Stimulated activated CD8-positive, alpha-beta memory T cell treated with anti-CD3 and anti-CD28 coated beads, Interleukin-2, amount 100 ng/mL, for 48 hours (primary cell): ENCODE measurements around the gene GJC1.

Experiments
- DNase-seq, 2 donors: peaks; one replicate each; pipeline ENCODE4 v3.0.0-alpha.2; 2020; ENCODE audit warnings: low read depth in 2 of 2

Gene GJC1

DNA sequence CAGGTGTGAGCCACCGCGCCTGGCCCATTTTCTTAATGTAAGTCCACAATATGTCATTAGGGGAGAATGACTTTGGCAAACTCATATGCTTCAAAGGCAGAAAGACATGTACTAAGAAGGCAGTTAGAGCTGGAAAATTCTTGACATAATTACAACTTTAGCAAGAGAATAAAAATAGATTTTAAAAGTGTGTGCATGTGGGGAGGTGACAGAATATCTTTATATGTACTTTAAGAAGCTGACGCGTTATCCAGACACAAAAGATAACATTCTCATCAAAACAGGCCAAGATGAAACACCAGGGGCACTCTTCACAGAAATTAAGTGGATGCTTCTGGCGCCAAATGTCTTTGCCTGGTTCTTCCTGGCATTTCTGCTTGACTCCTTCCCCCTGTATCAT lies 28.2 kb downstream of the GJC1 start:
- no peak for DNase-seq

DNA sequence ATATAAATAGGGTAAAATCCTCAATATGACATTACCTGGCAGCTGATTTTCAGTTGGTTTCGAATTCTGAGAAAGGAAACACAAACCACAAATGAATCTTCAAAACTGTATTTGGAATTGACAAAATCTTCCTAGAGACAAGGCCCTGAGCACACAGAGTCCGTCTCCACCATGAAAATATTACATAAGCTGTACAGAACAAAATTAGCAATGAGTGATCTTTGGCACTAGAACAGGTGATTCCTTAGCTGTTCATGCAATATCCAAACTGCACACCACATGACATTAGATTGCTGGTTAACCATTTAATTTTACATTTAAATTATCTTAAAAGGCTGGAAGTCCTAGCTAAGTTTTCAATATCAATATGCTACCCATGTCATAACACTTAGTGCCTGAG lies 31.7 kb downstream of the GJC1 start:
- no peak for DNase-seq

DNA sequence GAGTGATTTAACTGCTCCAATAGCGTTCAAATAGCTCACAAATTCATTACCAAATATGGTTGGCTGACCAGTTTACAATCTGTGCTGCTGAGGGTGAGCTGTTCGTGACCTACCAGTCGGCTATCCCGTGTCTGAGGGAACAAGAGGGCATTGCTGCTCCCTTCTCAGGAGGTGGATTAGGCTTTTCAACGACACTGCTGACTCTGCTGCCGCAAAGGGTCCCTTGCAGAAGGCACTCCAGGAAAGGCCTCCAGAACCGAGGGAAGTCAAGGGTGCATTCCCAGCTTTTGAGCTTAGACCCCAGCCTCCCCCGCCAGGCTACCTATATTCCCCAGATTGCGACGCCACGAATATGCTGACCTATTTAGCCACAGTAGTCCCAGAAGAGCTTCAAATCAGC lies 32.3 kb downstream of the GJC1 start:
- DNase-seq = no peak

DNA sequence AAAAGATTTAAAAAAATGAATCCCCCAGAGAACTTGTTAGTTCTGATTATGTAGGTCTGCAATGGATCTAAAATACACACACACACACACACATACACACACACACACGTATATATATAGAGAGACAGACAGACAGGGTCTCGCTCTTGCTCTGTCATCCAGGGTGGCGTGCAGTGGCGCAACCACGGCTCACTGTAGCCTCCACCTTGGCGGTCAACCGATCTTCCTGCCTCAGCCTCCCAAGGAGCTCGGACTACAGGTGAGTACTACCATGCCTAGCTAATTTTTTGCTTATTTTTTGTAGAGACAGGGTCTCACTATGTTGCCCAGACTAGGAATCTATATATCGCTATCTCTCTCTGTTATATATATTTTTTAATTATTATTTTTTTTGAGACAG lies 33.4 kb downstream of the GJC1 start:
- DNase-seq = no peak

DNA sequence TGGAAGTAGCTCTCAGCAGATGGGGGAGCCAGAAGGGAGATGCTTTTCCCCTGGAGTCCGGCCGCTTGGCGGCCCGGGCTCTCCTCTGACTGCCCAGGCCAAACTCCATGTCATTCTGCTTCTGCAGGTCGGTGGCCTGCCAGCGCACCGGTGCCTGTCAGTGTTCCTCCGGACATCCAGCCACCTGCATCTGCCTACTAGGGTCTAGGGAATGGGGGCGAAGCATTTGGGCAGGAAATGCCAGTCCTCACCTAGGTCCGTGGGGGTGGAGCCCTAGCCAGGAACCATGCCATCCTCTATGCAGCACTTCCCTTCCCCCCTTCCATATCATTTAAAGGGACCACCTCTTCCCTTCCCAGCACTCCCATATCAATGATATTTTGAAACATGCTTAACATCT lies 34.2 kb downstream of the GJC1 start:
- DNase-seq = no peak

DNA sequence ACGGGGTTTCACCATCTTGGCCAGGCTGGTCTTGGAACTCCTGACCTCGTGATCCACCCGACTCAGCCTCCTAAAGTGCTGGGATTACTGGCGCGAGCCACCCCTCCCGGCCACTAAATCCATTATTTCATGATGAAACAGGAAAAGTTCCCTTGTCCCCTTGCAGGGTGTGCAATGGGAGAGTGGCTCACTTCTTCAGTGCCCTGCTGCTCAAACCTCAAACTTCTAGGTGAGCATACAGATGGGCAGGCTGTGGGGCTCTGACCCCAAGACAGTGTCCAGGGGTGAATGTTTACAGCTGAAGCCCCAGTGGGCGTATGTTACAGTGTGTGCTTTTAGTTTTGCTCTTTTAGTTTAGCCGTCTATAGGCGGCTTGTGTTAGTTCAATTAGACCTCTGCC lies 34.7 kb downstream of the GJC1 start:
- DNase-seq = no peak

DNA sequence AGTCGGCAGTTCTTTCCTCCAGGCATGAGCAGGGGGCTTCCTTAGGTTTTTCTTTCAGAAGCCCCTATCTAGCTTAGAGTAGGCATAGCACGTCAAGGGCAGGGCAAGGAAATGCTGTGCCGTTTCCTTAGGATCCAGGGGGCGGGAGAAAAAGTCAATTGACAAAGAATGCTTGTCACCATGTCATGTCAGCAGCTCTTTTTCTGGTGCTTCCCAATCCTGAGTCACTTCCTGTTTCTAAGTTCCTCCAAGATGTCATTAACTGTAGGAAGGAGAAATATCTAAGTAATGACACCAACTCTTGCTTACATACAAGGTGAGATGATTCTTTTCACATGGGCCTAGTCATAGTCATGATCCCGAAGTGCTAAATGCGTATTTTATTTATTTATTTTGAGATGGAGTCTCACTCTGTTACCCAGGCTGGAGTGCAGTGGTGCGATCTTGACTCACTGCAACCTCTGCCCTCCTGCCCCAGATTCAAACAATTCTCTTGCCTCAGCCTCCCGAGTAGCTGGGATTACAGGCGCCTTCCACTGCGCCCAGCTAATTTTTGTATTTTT lies 35.2 kb downstream of the GJC1 start:
- no peak for DNase-seq

DNA sequence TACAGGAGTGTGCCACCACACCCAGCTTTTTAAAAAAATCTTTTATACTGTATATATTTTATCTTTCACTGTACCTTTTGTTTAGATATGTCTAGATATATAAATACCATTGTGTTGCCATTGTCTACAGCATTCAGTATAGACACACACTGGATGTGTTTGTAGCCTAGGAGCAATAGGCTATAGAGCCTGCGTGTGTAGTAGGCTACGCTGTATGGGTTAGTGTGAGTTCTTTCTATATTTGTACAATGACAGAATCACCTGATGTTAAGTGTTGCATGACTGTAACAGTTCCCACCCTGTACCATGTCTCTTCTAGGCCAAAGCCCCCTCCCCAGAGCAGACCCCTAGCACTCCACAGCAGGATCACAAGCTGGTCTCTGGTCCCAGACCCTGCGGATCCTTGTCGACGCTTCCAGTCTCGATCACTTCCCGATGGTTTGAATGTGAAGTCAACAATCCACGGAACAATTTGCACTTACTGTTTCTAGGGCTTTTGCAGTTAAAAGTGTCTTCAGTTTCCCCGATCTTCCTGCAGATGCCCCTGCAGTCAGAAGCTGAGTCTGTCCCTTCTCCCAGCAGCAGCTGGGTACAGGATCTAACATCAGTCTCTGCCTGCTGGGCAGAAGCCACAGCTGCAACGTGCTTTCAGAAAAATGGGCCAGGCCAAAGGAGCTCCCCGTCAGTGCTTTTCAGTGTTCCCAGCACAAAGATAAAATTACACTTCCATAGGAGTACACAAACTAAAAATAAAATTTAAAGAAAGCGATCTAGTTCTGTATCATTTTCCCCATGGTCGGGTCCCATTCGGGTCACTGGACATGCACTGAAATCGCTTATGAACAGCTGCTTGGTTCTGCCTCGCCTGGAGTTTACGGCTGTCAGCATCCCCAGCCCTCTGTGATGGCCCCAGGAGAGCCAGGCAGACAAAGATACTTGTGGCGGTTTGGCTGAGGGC lies 35.9 kb downstream of the GJC1 start:
- DNase-seq = no peak

DNA sequence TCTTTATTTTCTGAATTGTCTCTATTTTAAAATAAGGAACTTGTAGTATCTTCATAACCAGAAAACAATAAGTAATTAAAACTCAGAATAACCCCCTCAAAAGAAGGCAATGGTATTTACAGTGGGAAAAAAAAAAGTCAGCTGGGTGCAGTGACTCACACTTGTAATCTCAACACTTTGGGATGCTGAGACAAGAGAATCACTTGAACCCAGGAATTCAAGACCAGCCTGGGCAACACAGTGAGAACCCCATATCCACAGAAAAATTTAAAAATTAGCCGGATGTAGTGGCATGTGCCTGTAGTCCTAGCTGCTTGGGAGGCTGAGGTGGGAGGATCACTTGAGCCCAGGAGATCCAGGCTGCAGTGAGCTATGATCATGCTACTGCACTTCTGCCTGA lies 37.8 kb downstream of the GJC1 start:
- no peak for DNase-seq

DNA sequence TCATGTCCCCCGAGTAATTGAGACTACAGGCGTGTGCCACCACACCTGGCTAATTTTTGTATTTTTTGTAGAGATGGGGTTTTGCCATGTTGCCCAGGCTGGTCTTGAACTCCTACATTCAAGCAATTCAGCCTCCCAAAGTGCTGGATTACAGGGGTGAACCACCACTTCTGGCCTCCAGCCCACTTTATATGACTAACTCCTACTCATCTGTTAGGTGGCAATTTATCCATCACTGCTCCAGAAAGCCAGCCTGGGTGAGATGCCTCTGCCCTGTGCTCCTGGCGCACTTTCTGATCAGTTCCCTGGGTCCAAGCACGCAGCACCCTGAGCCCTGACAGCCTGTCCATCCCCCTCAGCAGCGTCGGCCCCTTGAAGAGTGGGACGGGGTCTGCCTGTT lies 41.9 kb downstream of the GJC1 start:
- no peak for DNase-seq

DNA sequence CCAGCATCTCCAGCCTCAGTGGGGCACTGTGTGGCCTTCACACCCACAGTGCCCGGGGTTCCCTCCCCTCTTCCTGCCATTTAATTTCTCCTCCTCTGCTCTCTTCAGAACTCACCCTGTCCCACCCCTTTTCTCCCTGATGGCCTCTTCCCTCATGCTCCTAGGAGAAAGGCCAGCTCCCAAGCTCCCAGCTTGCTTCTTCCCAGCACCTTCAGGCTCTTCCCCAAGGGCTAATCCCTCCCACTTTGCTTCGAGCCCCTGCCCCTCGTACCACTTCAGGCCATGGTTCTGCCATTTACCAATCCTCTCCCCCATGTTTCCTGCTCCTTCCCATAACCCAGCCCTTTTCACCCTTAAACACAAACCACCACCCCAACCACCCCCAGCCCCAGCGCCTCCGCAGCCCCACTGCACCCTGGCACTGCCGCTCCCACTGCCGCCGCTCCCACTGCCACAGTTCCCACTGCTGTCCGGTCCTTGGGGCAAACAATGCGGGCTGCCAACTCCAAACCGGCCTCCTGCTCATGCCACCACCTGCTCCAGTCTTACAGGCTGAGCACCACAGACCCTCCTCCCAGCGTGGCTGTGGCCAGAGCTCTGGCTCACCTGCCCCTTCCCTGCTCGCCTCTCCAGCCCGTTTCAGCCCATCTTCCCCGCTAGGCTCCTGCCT lies 42.7 kb downstream of the GJC1 start:
- DNase-seq = no peak

DNA sequence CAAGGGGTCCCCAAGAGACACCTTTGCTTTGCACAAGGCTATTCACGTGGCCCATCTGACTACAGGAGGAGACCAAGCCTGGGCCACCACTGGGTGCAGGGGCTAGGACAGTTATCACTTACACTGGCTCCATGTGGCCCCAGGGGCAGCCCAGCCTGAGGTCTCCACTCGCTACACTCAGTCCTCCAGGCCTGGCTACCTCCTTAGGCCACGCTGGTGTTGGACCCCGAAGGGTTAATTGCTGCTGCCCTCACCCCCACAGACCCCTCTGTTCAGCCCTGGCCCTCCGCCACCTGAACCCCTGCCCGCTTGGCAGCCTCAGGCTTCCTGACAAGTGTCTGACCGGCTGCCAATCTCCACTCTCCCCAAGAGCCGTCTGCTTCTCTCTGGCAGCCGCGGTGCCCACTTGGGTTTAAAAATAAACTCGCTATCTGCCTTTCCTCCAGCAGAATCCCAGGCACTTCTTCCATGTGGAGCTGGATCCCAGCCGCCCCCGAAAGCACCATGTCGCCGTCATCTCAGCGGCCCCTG lies 43.5 kb downstream of the GJC1 start:
- no peak for DNase-seq

DNA sequence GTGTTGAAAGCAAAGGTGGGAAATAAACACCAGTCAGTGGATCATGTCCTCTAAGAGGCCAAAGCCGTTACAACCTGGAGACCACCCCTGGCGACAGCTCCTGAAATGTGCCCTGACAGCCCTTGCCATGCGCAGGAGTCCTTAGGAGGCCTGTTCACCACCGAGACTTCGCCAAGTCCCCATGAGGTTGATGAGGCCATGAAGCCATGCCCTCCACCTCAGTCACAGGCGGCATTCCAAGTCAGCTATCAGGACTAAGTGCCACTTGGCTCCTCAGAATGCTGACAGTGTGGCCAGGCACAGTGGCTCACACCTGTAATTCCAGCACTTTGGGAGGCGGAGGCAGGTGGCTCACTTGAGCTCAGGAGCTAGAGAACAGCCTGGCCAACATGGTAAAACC lies 44.2 kb downstream of the GJC1 start:
- no peak for DNase-seq

DNA sequence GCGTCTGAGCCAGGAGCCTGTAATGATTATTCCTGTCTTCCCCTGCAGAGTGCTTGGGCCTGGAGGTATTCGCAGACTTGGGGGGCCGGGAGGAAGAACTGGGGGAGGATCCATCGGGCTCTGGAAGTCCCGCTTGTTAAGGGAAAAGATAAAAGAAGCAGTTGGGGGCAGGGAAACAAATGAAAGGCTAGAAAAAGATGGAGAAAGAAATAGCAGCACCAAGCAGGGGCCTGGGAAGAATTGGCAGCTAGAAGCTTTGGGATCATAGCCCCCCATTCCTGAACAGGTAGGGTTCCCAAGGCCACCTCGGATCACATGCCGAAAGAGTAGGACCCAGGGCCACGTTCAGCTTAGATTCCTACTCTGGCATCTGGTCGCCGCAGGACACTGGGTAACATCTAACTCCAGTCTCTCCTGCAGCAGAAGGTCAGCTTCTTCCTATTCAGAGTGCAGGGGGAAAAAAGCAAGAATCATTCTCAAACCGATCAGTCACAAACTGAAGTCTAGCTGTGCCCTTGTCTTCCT lies 47.7 kb downstream of the GJC1 start:
- DNase-seq = no peak

DNA sequence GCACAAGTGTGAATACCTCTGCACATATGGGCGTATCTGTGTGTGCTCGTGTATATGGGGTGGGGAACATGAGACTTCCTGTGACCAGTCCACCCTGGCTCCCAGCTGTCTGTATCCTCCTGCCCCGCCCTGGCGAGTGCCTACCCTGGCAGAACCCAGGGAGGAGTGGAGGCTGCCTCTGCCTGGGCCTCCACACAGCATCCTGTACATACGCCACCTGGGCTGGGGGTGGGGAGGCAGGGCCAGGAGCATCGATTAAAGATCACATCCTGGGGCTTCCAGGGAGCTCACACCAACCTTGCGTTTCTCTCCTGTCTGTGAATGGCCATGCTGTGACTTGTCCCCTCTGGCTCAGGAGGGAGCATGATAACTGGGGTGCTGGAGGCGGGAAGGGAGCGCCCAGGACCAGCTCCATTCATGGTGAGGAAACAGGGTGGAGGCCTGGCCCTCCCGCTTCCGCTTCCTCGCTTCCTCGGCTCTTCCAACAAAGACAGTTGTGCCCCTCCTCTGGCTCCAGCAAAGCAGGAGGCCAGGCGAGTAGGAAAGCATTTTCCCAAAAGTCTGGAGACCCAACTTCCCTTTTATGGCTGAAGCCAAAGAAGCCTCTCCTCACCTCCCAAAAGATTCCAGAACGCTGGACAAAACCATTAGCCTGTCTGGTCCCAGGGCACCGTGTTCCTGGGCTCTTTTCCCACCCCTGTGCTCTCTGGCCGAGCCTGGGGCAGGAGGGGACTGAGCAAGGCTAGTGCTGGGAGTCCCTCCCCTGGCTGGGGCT lies 48.3 kb downstream of the GJC1 start:
- no peak for DNase-seq

DNA sequence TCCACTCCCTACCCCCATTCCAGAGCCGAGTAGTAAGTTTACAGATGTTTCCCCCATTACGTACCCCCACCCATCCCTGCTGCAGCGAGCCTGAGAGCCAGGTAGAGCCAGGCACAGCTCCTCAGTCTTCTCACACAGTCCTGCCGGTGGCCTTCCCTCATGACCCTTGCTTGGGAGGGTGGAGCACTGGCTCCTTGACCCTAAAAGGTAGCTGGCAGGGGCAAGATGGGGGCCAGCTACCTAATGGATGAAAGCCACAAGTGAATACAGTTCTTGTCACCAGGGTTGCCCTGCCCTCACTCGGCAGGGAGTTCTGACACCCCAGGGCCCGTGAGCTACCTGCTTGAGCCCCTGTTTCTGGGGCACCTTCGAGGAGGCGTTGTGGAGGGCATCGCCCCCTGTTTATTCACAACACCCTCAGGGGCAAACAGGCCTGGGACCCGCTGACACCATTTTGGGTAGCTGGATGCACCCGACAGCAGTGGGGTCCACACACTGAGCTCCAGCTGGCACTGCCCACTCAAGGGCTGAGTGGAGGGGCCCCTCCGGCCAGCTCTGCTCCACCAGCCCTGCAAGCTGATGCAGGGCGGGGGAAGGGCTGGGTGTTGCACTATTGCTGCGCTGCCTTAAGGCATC lies 49.1 kb downstream of the GJC1 start:
- DNase-seq = no peak

DNA sequence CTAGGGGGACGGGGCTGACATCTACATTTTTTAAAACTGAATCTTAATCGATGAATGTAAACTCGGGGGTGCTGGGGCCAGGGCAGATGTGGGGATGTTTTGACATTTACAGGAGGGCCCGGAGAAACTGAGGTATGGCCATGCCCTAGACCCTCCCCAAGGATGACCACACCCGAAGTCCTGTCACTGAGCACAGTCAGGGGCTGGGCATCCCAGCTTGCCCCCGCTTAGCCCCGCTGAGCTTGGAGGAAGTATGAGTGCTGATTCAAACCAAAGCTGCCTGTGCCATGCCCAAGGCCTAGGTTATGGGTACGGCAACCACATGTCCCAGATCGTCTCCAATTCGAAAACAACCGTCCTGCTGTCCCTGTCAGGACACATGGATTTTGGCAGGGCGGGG lies 49.9 kb downstream of the GJC1 start:
- DNase-seq = no peak

DNA sequence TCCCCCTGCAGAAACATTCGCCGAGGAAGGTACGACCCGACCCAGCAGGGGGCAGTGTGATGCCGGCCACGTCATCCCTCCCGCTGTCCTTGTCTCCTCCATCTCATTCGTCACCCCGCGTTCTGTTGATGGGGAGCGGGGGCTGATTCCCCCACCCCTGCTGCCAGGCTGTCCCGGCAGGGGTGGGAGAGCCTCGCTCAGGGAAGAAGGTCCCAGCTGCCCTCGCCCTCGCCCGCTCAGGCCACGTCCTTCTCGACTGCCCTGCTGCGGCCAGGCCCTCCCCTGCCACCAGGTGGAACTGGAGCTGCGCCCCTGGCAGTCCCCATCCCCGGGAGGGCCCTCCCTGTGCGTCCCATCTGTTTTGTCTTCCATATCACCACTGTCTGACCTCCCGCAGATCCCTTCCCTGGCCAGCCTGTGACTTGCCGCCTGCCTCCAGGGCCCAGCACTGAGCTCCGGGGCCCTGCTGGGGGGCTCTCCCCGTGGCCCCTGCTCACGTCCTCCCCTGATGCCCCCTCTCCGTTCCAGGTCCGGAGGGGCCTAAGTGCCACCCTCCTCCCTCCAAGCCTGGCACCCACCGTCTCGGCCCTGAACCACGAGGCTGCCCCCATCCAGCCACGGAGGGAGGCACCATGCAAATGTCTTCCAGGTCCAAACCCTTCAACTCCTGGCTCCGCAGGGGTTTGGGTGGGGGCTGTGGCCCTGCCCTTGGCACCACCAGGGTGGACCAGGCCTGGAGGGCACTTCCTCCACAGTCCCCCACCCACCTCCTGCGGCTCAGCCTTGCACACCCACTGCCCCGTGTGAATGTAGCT lies 50.7 kb downstream of the GJC1 start:
- peak; percentile 77 to 78 for DNase-seq

DNA sequence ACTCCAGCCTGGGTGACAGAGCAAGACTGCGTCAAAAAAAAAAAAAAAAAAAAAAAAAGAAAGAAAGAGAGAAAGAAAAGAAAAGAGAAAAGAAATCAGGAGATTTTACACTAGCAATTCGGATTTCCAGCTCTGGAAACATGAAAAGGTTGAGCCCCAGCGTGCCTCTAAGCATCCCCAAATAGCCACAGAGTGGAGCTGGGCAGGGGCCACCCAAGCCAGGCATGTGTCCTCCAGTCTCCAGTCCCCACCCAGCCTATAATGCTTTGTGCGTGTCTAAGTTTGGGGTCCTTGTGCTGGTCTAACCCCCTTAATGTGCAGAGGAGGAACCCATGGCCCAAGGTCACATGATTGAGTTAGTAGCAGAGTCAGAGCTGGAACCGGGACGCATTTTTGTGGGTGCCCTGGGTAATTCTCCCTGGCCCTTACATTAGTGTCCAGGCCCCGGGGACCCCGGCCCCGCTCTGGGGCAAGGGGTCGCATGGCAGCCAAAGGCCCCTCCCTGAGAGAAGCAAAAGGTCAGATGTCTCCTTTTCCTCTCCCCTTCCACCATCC lies 51.4 kb downstream of the GJC1 start:
- DNase-seq = no peak
